ENCODE results near the gene COL19A1. TPM values are rescaled to one million over a fixed set of nuclear protein-coding genes. Genes with fewer than 3 reads are reported as not detected.

COL19A1 gene
- total and polyA plus RNA-seq, 2 experiments from 2014 or later = not detected

- TF ChIP-seq ZNF462 (CRISPR knock-in tag; IDR thresholded peaks at IDR 0.05) (no peak), POLR2AphosphoS5 (IDR thresholded peaks at IDR 0.05; ENCODE audit: low read depth) (no peak), ETS1 (IDR thresholded peaks at IDR 0.05) (no peak), CTCF (conservative IDR thresholded peaks at IDR 0.05; ENCODE audit: low read depth in 2 of 2) (no peak), ZNF331 (CRISPR knock-in tag; IDR thresholded peaks at IDR 0.05; ENCODE audit: low read depth) (no peak), EZH2 (IDR thresholded peaks at IDR 0.05; ENCODE audit: low read depth, unreplicated experiment) (no peak), EZH2phosphoT487 (IDR thresholded peaks at IDR 0.05; ENCODE audit: unreplicated experiment) (no peak)
Measured at GRCh38 chr6:69820018-69820417, 46.3 kb upstream of the COL19A1 start (continued).

Measured in GM23338 (cell line).